NCI-H2196 (cell line): Measurements from ENCODE around the gene VEGFD.

Experiments used
- DNase-seq: peaks from one replicate; lab custom pipeline; 2025; ENCODE audit not compliant: unreplicated experiment; lab: John Stamatoyannopoulos, UW

VEGFD gene

GRCh38 chrX:15366506-15367352 is 17.5 kb downstream of the VEGFD start:
- no peak for DNase-seq

DNA sequence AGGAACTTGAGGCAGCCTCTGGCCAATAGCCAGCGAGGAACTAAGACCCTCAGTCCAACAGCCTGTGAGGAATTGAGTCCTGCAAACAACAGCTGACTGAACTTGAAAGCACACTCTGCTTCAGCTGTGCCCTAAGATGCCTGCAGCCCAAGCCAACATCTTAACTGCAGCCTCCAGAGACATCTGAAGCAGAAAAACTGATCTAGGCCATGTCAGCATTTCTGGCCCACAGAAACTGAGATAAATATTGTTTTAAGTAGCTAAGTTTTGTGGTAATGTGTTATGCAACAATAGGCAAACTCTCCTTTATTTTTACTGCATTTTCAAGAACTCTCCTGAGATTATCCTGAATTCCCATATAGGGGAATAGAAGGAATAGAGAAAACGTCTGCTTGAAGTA is 24.5 kb downstream of the VEGFD start:
- no peak for DNase-seq

DNA sequence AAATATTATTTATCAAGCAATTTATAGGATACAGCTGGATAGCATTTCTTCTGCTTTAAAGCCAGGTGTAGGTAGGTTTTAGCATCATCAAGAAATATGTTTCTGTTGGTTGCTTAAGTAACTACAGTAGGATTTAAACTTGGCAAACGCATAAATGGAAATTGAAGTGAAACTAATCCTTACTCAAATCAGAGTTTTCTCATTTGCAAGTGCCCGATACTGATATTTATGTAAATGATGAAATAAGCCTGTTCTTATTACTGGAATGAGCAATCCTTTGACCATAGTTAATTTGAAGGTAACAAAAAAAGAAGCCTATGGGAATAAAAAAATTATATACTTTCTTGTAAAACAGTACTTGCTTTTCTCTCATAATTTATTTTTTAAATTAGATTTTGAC is 25.7 kb downstream of the VEGFD start:
- no peak for DNase-seq

- no peak for DNase-seq
Observed at GRCh38 chrX:15356444-15356843, 27.8 kb downstream of the VEGFD start.

GRCh38 chrX:15350329-15350996 is 33.8 kb downstream of the VEGFD start:
- DNase-seq, result no peak

DNA sequence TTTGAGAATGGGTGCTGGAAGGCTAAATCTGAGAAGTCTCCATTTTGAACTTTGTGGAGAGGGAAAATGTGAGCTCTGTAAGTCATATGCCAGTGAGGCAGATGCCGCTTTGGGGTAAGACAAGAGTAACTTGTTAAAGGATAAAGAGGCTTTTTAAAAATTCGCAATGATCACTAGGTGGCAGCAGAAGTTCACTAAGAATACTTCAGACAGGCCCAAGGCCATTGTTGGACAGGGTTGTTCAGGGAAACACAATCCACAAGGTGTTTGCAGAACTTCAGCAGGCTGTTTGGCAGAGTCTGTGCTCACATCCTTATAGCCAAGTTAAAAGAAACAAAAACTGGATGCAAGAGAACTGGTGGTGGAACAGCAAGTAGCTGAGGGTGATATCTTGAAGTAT is 35.2 kb downstream of the VEGFD start:
- peak; percentile 69 for DNase-seq

- no peak for DNase-seq
Observed at GRCh38 chrX:15345976-15346375, 38.2 kb downstream of the VEGFD start.

DNA sequence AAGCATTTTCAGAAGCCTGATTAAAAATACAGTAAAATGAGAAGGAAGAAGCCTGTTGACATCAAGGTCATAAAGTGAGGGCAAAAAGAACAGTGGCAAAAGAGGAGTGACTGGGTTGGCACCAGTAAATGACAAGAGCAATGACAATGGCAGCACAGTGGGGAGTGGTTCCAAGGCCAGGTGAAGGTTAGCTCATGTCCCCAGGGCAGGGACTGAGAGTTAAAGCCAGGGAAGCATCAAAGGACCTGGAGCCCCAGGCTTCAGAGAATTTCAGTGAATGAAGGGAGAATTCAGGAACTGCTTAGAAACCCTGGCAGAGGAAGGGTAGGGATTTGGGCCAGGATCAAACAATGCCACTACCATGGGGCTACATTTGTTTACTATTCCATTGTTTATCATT is 40.1 kb downstream of the VEGFD start:
- DNase-seq, result no peak

DNA sequence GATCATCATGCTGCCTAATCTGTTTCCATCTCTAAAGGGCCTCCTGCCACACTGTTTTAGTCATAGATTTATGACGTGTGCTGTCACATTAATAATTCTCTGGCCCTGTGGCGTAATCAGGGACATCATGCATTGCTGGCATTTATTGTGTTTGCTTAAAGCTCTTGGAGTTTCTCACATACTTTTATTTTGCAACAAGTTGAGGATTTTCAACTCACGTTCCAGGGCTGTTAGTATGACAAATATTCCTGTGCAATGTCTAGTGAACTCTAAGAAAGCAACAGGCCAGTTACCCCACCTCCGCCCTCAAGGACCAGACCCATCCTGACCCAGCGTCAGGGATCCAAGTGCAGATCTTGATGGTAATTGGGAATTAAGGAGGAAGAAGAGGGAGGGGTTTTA is 41.1 kb downstream of the VEGFD start:
- DNase-seq, result no peak

- DNase-seq, result no peak
Observed at GRCh38 chrX:15340867-15341266, 43.3 kb downstream of the VEGFD start.

- peak; percentile 24 for DNase-seq
Observed at GRCh38 chrX:15336023-15336413, 48.2 kb downstream of the VEGFD start.

GRCh38 chrX:15335135-15336022 is 48.8 kb downstream of the VEGFD start, which contains the start of gene PIGA:
PIGA (minus strand) TSS chrX:15335523; CDS start chrX:15331930, 3,593 bp downstream.
- DNase-seq, result peak; percentile 93

DNA sequence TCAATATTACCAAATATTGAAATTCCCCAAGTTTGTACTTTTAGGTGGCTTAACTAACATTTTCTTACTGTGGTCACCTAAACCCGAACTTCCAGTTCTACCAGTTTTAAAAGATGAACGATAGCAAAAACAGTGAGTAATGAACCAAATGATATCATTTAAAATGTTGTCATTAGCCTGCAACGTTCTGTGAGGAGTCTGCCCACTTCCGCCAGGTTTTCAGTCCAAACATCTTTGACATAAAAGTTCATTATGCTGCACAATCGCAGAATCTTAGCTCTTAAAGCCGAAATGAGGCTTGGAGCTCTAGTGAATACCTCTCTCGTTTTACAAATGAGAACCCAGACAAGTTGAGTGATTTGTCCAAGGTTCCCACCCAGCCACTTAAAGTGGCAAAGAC is 49.7 kb downstream of the VEGFD start:
- DNase-seq, result no peak

DNA sequence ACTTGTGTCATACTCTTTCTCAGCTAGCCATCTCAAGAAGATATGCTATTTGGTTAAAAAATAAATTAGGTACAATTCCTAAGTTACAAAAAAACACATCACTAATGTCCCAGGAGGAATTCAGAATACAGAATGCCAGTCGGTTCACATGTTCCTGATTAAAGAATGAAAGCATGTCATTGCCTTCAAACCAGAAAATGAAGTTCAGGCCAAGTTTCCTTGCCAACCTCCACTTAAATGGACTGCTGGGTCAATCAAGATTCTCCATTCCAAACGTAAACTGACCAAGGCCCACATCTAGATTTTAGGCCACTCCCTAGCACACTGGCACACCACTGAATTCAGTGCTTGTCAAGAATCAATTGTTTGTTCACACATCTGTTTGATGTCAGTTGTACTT is 55.4 kb downstream of the VEGFD start:
- no peak for DNase-seq

- DNase-seq, result no peak
Observed at GRCh38 chrX:15328131-15328530, 56.1 kb downstream of the VEGFD start.

GRCh38 chrX:15322472-15322871 is 61.7 kb downstream of the VEGFD start:
- no peak for DNase-seq

DNA sequence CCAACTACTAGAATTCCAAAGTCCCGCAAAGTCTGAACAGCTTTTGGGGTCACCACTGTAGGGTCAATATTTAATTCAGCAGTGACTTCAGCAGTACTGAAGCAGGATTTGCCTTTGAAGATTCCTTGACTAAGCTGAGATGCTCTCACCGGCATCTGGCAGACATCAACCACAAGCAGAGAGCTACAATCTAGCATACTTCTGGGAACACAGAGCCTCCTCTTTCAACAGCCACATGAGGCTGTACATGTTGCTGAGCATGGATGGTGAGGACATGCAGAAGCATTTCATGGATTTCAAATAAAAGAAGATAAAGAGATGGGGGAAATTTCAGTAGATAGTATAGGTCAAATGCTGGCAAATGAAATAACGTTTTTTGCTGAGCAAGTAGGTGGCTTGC is 62.1 kb downstream of the VEGFD start:
- no peak for DNase-seq

DNA sequence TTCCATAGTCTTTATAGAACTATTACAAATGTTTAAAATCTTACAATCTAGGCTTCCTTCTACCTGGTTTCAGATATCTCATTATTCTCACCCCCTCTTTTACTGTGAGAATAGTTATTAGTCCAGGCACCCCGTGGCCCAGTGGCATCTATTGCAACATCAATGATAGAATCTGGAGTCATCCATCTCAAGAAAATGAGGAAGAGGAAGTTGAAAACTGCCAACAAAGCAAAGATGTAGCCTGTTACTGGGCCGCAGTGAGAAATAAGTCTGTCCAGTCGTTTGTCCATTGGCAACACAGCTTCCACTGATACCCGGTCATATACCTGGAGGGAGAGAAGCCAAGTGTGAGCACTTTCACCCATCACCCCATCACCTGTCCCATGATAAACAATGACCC is 62.8 kb downstream of the VEGFD start:
- no peak for DNase-seq

- DNase-seq, result no peak
Observed at GRCh38 chrX:15320297-15320696, 63.9 kb downstream of the VEGFD start.

DNA sequence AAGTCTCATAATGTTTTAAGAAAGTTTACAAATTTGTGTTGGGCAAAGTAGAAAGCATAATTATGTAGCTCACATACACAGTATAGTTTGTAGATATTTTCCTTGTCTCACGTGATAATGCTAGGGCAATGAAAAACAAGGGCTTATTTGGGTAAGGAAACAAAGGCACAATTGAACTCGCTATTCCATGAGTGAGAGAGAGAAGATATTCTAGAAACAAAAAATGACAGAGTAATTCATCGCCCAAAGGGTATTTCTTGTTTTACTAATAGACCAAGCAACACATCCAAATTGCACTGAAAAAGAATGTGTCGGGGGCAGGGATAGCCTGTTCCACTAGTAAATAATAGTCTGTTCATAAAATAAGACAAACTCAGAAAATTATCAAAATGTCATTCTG is 65.1 kb downstream of the VEGFD start:
- DNase-seq, result no peak

GRCh38 chrX:15315509-15315908 is 68.7 kb downstream of the VEGFD start, which contains the start of gene ASB11:
ASB11 (minus strand) TSS chrX:15315640; CDS start chrX:15315605, 35 bp downstream.
- no peak for DNase-seq
